Endothelial cell of umbilical vein (primary cell): ENCODE data around the gene PAXX. TPM values are rescaled to one million over a fixed set of nuclear protein-coding genes. Genes with fewer than 3 reads are reported as not detected.

Source experiments
- BruUV-seq: library from RNA; stranded (reverse); fragments of 400-500 nt; replicated peaks from 2 replicates; lab custom pipeline; 2021; lab: Mats Ljungman, UMichigan
- CTCF ChIA-PET: fragments of 300-600, 350-600 bp; sonication (Branson Sonifier 250); formaldehyde crosslinking; loops from one replicate; lab custom pipeline; 2021; ENCODE audit warnings: antibody characterized with exemption, inconsistent platforms; lab: Charles Lee
- POLR2A ChIA-PET: fragments of 300-600, 350-600 bp; sonication (Branson Sonifier 250); formaldehyde crosslinking; loops from one replicate; lab custom pipeline; 2021; ENCODE audit warnings: antibody characterized with exemption, inconsistent platforms; lab: Charles Lee
- DNase-seq: peaks from one replicate; pipeline ENCODE4 v3.0.0-alpha.2; 2011; ENCODE audit warnings: low read depth, low spot score
- FAIRE-seq: peaks from 2 replicates; lab custom pipeline; 2011; peaks lifted over from hg19 to GRCh38; lab: Jason Lieb, UNC
- H2AFZ ChIP-seq: 2 replicates; pipeline ENCODE4 v1.6.0; 2012; ENCODE audit warnings: low read depth, low read length, control low read depth, inconsistent platforms
- H3K27ac ChIP-seq: 2 replicates; pipeline ENCODE4 v1.5.1; 2011; ENCODE audit warnings: low read depth, mild to moderate bottlenecking, control low read depth, low read length, moderate library complexity; ENCODE audit not compliant: insufficient read depth
- H3K27me3 ChIP-seq, 2 experiments: 2 replicates each; pipeline versions ENCODE4 v1.6.0 to v1.6.1; 2011; ENCODE audit warnings: low read length in 2 of 2, mixed read lengths in 1 of 2; ENCODE audit not compliant: control insufficient read depth in 2 of 2, insufficient read depth in 2 of 2
- H3K36me3 ChIP-seq, 2 experiments: 2 replicates in 1 of 2; 3 replicates in 1 of 2; pipeline ENCODE4 v1.5.1; 2011; ENCODE audit warnings: low read length in 2 of 2, mild to moderate bottlenecking in 1 of 2, moderate library complexity in 1 of 2; ENCODE audit not compliant: control insufficient read depth in 2 of 2, insufficient read depth in 2 of 2; ENCODE audit errors: extremely low read depth in 1 of 2
- H3K4me1 ChIP-seq: 3 replicates; pipeline ENCODE4 v1.5.1; 2011; ENCODE audit warnings: mild to moderate bottlenecking, low read length; ENCODE audit not compliant: control insufficient read depth, insufficient read depth; ENCODE audit errors: extremely low read depth
- H3K4me2 ChIP-seq: 2 replicates; pipeline ENCODE4 v1.6.1; 2011; ENCODE audit warnings: low read length, control low read depth, mixed read lengths; ENCODE audit not compliant: insufficient read depth
- H3K4me3 ChIP-seq, 3 experiments: fragments of 200-600 bp in 1 of 3; sonication (generic), shearing (Covaris generic) in 1 of 3; replicated peaks in 1 of 3; 2 replicates each; pipeline ENCODE4 v1.5.1; 2011 to 2016; ENCODE audit warnings: control low read depth in 3 of 3, low read length in 3 of 3, mild to moderate bottlenecking in 2 of 3, inconsistent platforms in 1 of 3, low read depth in 1 of 3, moderate library complexity in 1 of 3; ENCODE audit not compliant: insufficient read depth in 1 of 3
- H3K79me2 ChIP-seq: 2 replicates; pipeline ENCODE4 v1.6.0; 2012; ENCODE audit warnings: low read length, inconsistent platforms; ENCODE audit not compliant: control insufficient read depth, insufficient read depth
- H3K9ac ChIP-seq: replicated peaks from 2 replicates; pipeline ENCODE3; 2011; ENCODE audit warnings: low read length, control low read depth; ENCODE audit not compliant: insufficient read depth; ENCODE audit errors: extremely low read depth
- H3K9me1 ChIP-seq: replicated peaks from 3 replicates; pipeline ENCODE4 v1.6.0; 2011; ENCODE audit warnings: mild to moderate bottlenecking, low read length; ENCODE audit not compliant: control insufficient read depth, insufficient read depth; ENCODE audit errors: extremely low read depth
- H3K9me3 ChIP-seq: replicated peaks from 2 replicates; pipeline ENCODE4 v1.5.1; 2012; ENCODE audit warnings: low read length, inconsistent platforms; ENCODE audit not compliant: control insufficient read depth, insufficient read depth
- H4K20me1 ChIP-seq: replicated peaks from 2 replicates; pipeline ENCODE3; 2011; ENCODE audit warnings: mild to moderate bottlenecking, low read length; ENCODE audit not compliant: control insufficient read depth, insufficient read depth; ENCODE audit errors: extremely low read depth
- CTCF ChIP-seq, 2 donors: IDR thresholded peaks; 1 replicate in 1 of 2; 2 replicates in 1 of 2; pipeline ENCODE4 v1.5.1; 2011; ENCODE audit warnings: low read length in 2 of 2, mild to moderate bottlenecking in 2 of 2, moderate library complexity in 2 of 2, control low read depth in 1 of 2, inconsistent platforms in 1 of 2, low read depth in 1 of 2; ENCODE audit not compliant: insufficient read depth in 1 of 2; ENCODE audit errors: extremely low read depth in 1 of 2
- EZH2 ChIP-seq: IDR thresholded peaks from 2 replicates; pipeline ENCODE4 v1.6.1; 2012; ENCODE audit warnings: borderline replicate concordance, low read depth, mild to moderate bottlenecking, moderate library complexity, low read length, inconsistent platforms; ENCODE audit not compliant: severe bottlenecking
- FOS ChIP-seq: IDR thresholded peaks from 2 replicates; pipeline ENCODE4 v1.6.1; 2011; ENCODE audit warnings: mild to moderate bottlenecking, low read length, moderate library complexity, borderline replicate concordance; ENCODE audit not compliant: insufficient read depth
- GATA2 ChIP-seq: IDR thresholded peaks from 2 replicates; pipeline ENCODE4 v1.7.0; 2011; ENCODE audit warnings: low read depth, mild to moderate bottlenecking, moderate library complexity, mixed read lengths, low read length; ENCODE audit not compliant: insufficient read length, insufficient read depth
- JUN ChIP-seq: IDR thresholded peaks from 2 replicates; pipeline ENCODE4 v1.6.1; 2011; ENCODE audit warnings: borderline replicate concordance, low read depth; ENCODE audit not compliant: insufficient read length, insufficient read depth
- MAX ChIP-seq: IDR thresholded peaks from 2 replicates; pipeline ENCODE4 v1.6.1; 2011; ENCODE audit not compliant: insufficient read depth, insufficient read length
- MYC ChIP-seq: IDR thresholded peaks from one replicate; pipeline ENCODE4 v1.6.1; 2011; ENCODE audit warnings: mild to moderate bottlenecking, low read depth, low read length
- POLR2A ChIP-seq: IDR thresholded peaks from 2 replicates; pipeline ENCODE4 v1.6.1; 2012; ENCODE audit warnings: low read depth, mild to moderate bottlenecking, control low read depth, low read length
- POLR2AphosphoS5 ChIP-seq: IDR thresholded peaks from 2 replicates; pipeline ENCODE4 v1.6.1; 2012; ENCODE audit warnings: low read depth, mild to moderate bottlenecking, control low read depth, low read length, moderate library complexity; ENCODE audit not compliant: insufficient read depth
- dilution Hi-C: fragments of 300-500 bp; cut with MboI; formaldehyde crosslinking; loops from one replicate; pipeline ENCODE4 v1.15.0; 2019; ENCODE audit warnings: low sequenced_read_pairs; ENCODE audit not compliant: extremely low pct_ligation_motif_present
- intact Hi-C: fragments of 100-400 bp; cut with micrococcal nuclease; formaldehyde crosslinking; loops from one replicate; pipeline ENCODE4 v1.10.0; 2022
- polyA plus RNA-seq, 4 experiments: library from polyadenylated mRNA; depleted of rRNA in 3 of 4; stranded (reverse) in 3 of 4; unstranded in 1 of 4; fragments of >200 nt; gene quantifications; 2 replicates each; pipeline versions ENCODE4 v1.2.1 to v1.2.3, GENCODE V29; 2011 to 2012; ENCODE audit warnings: missing spikeins in 1 of 4
- total RNA-seq: library from RNA; stranded (reverse); gene quantifications from 2 replicates; pipeline ENCODE4 v1.2.3, GENCODE V29; 2021

PAXX gene
- total and polyA plus RNA-seq, 2 donors (not counting 3 experiments of a cell fraction or from before 2014, with no cell fraction given): 34.0 to 35.0 TPM

DNA sequence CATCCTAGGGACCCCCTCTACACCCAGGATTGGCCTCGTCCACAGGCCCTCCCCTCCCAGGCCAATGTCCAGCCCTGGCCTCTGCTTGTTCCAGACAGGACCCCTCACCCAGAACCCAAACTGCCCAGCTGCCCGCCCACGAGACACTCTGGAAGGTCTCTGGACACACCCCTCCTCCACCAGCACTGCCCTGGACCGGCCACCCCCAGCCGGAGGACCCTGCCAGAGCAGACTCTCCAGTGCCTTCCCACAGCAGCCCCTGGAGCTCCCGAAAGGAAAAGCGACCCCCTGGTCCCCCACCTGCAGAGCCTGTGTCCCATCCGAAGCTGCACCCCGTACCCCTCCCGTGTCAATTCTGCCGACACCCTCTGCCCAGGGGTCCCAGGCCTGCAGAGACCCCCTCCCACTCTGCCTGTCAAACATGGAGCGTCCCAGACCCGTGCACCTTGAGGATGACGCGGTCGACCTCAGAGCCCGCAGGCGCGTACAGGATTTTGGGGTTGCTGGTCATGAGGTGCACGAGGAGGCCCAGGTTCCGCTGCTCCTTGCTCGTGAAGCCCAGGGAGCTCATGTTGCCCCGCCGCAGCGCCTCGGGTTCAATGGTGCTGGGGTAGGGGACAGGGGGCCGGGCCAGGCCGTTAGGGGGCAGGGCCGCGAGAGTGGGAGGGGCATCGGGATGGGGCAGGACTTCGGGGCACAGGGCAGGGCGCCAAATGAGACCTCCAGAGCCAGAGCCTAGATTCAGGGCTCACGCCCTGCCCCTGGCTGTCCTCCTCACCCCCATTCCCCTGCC is 27.9 kb downstream of the PAXX start:
- DNase-seq (no peak), FAIRE-seq (no peak)
- H3K4me2 ChIP-seq: no peak overlapping the region
- POLR2A ChIA-PET: no interaction called here
- no peaks in the 10 kb centered on the region for H4K20me1 ChIP-seq
- H3K27ac ChIP-seq: no peak overlapping the region
- H3K27me3 ChIP-seq: no peaks in the 10 kb centered on the region
- no peak overlapping the region for H3K9ac ChIP-seq
- dilution Hi-C loops: no loop called here
- H2AFZ ChIP-seq: no peak overlapping the region
- H3K4me3 ChIP-seq: no peak overlapping the region
- H3K36me3 ChIP-seq: no peaks in the 10 kb centered on the region
- CTCF ChIA-PET: interaction anchor here (1.1 to 1.8 kb wide), 2 partner anchors 9 kb away, joined by 8 to 17 read pairs; partner anchors contain the start of gene ABCA2
- no peaks in the 10 kb centered on the region for H3K9me1 ChIP-seq
- BruUV-seq: no TSS peak
- H3K9me3 ChIP-seq: no peaks in the 10 kb centered on the region
- intact Hi-C loops: no loop called here
- H3K79me2 ChIP-seq: no peaks in the 10 kb centered on the region
- H3K4me1 ChIP-seq: no peaks in the 10 kb centered on the region
- TF ChIP-seq POLR2A (no peak), CTCF (IDR thresholded peaks at IDR 0.05; ENCODE audit: extremely low read depth in 1 of 2, insufficient read depth in 1 of 2, low read depth in 1 of 2, low read length in 2 of 2) (no peak), FOS (no peak), MYC (no peak), GATA2 (no peak), POLR2AphosphoS5 (no peak), MAX (no peak), JUN (no peak), EZH2 (no peak)
